WTC11 (cell line): ENCODE results near the gene CERS1.

ENCODE experiments used
- SP1 ChIP-seq: sonication (generic); formaldehyde crosslinking; conservative IDR thresholded peaks from 2 replicates; pipeline ENCODE4 v1.8.1; 2022; ENCODE audit warnings: missing genetic modification reagents
- TEAD4 ChIP-seq: sonication (generic); formaldehyde crosslinking; IDR thresholded peaks from 2 replicates; pipeline ENCODE4 v1.8.0; 2022; ENCODE audit warnings: mild to moderate bottlenecking, missing genetic modification reagents
- TF ChIP-seq, protein P1 (sequence below): fragments of 200-600 bp; IDR thresholded peaks from 2 replicates; pipeline ENCODE4 v1.8.0; 2022; ENCODE audit warnings: antibody characterized with exemption
- TF ChIP-seq, protein P2 (sequence below): sonication (generic); formaldehyde crosslinking; IDR thresholded peaks from 2 replicates; pipeline ENCODE4 v1.8.0; 2023; ENCODE audit warnings: missing genetic modification reagents, mild to moderate bottlenecking, borderline replicate concordance
- TF ChIP-seq, protein P3 (sequence below): sonication (generic); formaldehyde crosslinking; IDR thresholded peaks from 2 replicates; pipeline ENCODE4 v1.8.1; 2023; ENCODE audit warnings: mild to moderate bottlenecking, missing genetic modification reagents, moderate library complexity

DNA sequence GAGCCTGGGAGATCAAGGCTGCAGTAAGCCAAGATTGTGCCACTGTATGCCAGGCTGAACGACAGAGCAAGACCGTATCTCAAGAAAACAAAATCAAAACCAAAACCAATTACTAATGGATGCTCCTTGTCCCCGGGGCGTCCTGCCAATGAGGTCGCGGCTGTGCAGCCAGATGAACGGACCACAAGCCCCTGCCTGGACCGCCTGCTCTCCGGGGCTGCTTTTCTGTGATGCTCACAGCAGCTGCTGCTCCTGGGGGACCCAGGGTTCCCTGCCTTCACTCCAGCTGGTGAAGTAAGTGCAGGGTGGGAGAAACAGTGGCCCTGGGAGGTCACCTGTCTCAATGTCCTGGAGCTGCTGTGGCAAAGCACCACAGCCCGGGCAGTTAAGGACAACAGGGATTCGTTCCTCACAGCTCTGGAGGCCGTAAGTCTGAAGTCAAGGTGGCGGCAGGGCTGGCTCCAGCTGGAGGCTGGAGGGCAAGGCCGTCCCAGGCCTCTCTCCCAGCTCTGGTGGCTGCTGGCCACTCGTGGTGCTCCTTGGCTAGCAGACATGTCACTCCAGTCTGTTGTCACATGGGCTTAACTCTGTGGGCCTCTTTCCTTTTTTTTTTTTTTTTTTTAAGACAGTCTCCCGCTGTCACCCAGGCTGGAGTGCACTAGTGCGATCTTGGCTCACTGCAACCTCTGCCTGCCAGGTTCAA lies 13.1 kb upstream of the CERS1 start:
- TF ChIP-seq, protein P1, sequence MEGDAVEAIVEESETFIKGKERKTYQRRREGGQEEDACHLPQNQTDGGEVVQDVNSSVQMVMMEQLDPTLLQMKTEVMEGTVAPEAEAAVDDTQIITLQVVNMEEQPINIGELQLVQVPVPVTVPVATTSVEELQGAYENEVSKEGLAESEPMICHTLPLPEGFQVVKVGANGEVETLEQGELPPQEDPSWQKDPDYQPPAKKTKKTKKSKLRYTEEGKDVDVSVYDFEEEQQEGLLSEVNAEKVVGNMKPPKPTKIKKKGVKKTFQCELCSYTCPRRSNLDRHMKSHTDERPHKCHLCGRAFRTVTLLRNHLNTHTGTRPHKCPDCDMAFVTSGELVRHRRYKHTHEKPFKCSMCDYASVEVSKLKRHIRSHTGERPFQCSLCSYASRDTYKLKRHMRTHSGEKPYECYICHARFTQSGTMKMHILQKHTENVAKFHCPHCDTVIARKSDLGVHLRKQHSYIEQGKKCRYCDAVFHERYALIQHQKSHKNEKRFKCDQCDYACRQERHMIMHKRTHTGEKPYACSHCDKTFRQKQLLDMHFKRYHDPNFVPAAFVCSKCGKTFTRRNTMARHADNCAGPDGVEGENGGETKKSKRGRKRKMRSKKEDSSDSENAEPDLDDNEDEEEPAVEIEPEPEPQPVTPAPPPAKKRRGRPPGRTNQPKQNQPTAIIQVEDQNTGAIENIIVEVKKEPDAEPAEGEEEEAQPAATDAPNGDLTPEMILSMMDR, result no peak
- TF ChIP-seq TEAD4, result no peak
- TF ChIP-seq, protein P2, sequence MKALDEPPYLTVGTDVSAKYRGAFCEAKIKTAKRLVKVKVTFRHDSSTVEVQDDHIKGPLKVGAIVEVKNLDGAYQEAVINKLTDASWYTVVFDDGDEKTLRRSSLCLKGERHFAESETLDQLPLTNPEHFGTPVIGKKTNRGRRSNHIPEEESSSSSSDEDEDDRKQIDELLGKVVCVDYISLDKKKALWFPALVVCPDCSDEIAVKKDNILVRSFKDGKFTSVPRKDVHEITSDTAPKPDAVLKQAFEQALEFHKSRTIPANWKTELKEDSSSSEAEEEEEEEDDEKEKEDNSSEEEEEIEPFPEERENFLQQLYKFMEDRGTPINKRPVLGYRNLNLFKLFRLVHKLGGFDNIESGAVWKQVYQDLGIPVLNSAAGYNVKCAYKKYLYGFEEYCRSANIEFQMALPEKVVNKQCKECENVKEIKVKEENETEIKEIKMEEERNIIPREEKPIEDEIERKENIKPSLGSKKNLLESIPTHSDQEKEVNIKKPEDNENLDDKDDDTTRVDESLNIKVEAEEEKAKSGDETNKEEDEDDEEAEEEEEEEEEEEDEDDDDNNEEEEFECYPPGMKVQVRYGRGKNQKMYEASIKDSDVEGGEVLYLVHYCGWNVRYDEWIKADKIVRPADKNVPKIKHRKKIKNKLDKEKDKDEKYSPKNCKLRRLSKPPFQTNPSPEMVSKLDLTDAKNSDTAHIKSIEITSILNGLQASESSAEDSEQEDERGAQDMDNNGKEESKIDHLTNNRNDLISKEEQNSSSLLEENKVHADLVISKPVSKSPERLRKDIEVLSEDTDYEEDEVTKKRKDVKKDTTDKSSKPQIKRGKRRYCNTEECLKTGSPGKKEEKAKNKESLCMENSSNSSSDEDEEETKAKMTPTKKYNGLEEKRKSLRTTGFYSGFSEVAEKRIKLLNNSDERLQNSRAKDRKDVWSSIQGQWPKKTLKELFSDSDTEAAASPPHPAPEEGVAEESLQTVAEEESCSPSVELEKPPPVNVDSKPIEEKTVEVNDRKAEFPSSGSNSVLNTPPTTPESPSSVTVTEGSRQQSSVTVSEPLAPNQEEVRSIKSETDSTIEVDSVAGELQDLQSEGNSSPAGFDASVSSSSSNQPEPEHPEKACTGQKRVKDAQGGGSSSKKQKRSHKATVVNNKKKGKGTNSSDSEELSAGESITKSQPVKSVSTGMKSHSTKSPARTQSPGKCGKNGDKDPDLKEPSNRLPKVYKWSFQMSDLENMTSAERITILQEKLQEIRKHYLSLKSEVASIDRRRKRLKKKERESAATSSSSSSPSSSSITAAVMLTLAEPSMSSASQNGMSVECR (CRISPR knock-in tag), result no peak
- TF ChIP-seq, protein P3, sequence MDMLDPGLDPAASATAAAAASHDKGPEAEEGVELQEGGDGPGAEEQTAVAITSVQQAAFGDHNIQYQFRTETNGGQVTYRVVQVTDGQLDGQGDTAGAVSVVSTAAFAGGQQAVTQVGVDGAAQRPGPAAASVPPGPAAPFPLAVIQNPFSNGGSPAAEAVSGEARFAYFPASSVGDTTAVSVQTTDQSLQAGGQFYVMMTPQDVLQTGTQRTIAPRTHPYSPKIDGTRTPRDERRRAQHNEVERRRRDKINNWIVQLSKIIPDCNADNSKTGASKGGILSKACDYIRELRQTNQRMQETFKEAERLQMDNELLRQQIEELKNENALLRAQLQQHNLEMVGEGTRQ (CRISPR knock-in tag), result no peak
- TF ChIP-seq SP1 (CRISPR knock-in tag), result no peak
